Trophoblast cell (in vitro differentiated cells and primary cell): ENCODE measurements around the gene MACROD2.

Source experiments
- DNase-seq, 2 donors: peaks; one replicate each; pipeline ENCODE4 v3.0.0-alpha.2; 2016
- H2AFZ ChIP-seq: 2 replicates; pipeline ENCODE4 v1.6.1; 2013; ENCODE audit warnings: low read length, moderate library complexity, mild to moderate bottlenecking; ENCODE audit not compliant: insufficient read depth, poor library complexity
- H2AK5ac ChIP-seq: 2 replicates; pipeline ENCODE4 v1.6.1; 2013; ENCODE audit warnings: mild to moderate bottlenecking, low read length
- H2BK120ac ChIP-seq: 2 replicates; pipeline ENCODE4 v1.6.1; 2013; ENCODE audit warnings: low read length, mild to moderate bottlenecking, moderate library complexity; ENCODE audit not compliant: insufficient read depth, poor library complexity
- H2BK12ac ChIP-seq: 2 replicates; pipeline ENCODE4 v1.6.1; 2013; ENCODE audit warnings: mild to moderate bottlenecking, low read length, moderate library complexity
- H2BK5ac ChIP-seq: 2 replicates; pipeline ENCODE4 v1.6.1; 2013; ENCODE audit warnings: low read length, low read depth, moderate library complexity, mild to moderate bottlenecking; ENCODE audit not compliant: poor library complexity
- H3K14ac ChIP-seq: 2 replicates; pipeline ENCODE4 v1.6.1; 2013; ENCODE audit warnings: mild to moderate bottlenecking, low read length
- H3K18ac ChIP-seq: 2 replicates; pipeline ENCODE4 v1.6.1; 2013; ENCODE audit warnings: mild to moderate bottlenecking, low read length
- H3K23ac ChIP-seq: 2 replicates; pipeline ENCODE4 v1.6.1; 2013; ENCODE audit warnings: low read length
- H3K27ac ChIP-seq: 2 replicates; pipeline ENCODE4 v1.5.1; 2013; ENCODE audit warnings: low read depth, mild to moderate bottlenecking, inconsistent platforms, low read length, moderate library complexity
- H3K27me3 ChIP-seq: 2 replicates; pipeline ENCODE4 v1.6.1; 2013; ENCODE audit warnings: inconsistent platforms, mild to moderate bottlenecking, low read length, moderate library complexity; ENCODE audit not compliant: insufficient read depth
- H3K36me3 ChIP-seq, 2 experiments: 1 replicate in 1 of 2; 2 replicates in 1 of 2; pipeline ENCODE4 v1.6.1; 2013; ENCODE audit warnings: low read length in 2 of 2, mild to moderate bottlenecking in 2 of 2, moderate library complexity in 1 of 2; ENCODE audit not compliant: insufficient read depth in 2 of 2, control insufficient read depth in 1 of 2
- H3K4ac ChIP-seq: 2 replicates; pipeline ENCODE4 v1.6.1; 2013; ENCODE audit warnings: low read depth, mild to moderate bottlenecking, low read length, moderate library complexity
- H3K4me1 ChIP-seq, 2 experiments: 1 replicate in 1 of 2; 2 replicates in 1 of 2; pipeline ENCODE4 v1.6.1; 2013; ENCODE audit warnings: low read length in 2 of 2, mild to moderate bottlenecking in 2 of 2, moderate library complexity in 1 of 2; ENCODE audit not compliant: insufficient read depth in 2 of 2, control insufficient read depth in 1 of 2
- H3K4me2 ChIP-seq: 2 replicates; pipeline ENCODE4 v1.6.1; 2013; ENCODE audit warnings: inconsistent platforms, mild to moderate bottlenecking, low read length, moderate library complexity
- H3K4me3 ChIP-seq: 2 replicates; pipeline ENCODE4 v1.5.1; 2013; ENCODE audit warnings: mild to moderate bottlenecking, low read depth, low read length, inconsistent platforms
- H3K79me1 ChIP-seq: one replicate; pipeline ENCODE4 v1.6.1; 2013; ENCODE audit warnings: low read length
- H3K79me2 ChIP-seq: 2 replicates; pipeline ENCODE4 v1.6.1; 2013; ENCODE audit warnings: low read length, mild to moderate bottlenecking; ENCODE audit not compliant: control insufficient read depth, insufficient read depth, poor library complexity
- H3K9ac ChIP-seq: 2 replicates; pipeline ENCODE4 v1.6.1; 2013; ENCODE audit warnings: mild to moderate bottlenecking, low read length
- H3K9me3 ChIP-seq: 2 replicates; pipeline ENCODE4 v1.6.1; 2013; ENCODE audit warnings: low read depth, mild to moderate bottlenecking, control low read depth, inconsistent platforms, low read length; ENCODE audit not compliant: insufficient read depth
- H4K12ac ChIP-seq: 2 replicates; pipeline ENCODE4 v1.6.1; 2013; ENCODE audit warnings: low read depth, mild to moderate bottlenecking, low read length, moderate library complexity
- H4K8ac ChIP-seq: 2 replicates; pipeline ENCODE4 v1.6.1; 2013; ENCODE audit warnings: low read depth, mild to moderate bottlenecking, low read length, moderate library complexity
- H4K91ac ChIP-seq: one replicate; pipeline ENCODE4 v1.6.1; 2013; ENCODE audit warnings: low read depth, mild to moderate bottlenecking, low read length, moderate library complexity
- WGBS: extraction: QIAGEN DNeasy Blood & Tissue Kit; methylation state at CpG from one replicate; pipeline ENCODE4 v1.1.7; 2013; ENCODE audit warnings: missing lambda C conversion rate; ENCODE audit not compliant: insufficient read length, insufficient coverage; ENCODE audit errors: extremely low coverage; 5-methylcytosine and 5-hydroxymethylcytosine counted together

The MACROD2 gene

DNA sequence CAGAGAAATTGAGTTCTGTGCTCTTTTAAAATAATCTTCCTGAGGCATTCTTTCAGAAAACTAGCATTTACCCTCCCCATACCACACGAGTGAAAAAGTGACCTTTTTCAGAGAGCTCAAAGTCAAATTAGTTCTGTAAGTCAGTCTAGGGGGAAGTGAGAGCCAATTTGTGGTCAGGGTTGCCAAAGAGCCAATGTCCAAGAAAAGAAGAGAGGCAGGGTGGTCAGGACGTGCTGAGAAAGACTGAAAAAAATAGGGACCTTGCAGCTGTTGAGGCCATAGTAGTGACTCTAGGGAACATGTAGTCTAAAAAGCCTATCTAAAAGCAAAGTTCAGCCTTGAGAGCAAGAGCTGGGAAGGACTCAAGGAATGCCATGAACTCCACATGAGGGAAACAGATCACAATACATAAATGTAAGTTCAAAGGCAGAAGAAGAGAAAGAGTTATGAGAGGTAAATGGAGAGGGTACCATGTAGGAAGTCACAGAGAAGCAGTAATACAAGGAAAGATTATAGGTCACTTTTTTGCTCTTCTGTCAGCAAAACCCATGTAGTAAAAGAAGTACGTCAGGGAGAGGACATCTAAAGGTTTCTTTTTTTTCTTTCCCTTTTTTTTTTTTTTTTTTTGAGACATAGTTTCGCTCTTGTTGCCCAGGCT lies 907.2 kb downstream of the MACROD2 start:
- no CpG with 5 or more reads among the region's 4 CpGs for WGBS
- no peak overlapping the region for H4K8ac ChIP-seq
- no peak for DNase-seq
- H3K14ac ChIP-seq = no peak overlapping the region
- no peaks in the 10 kb centered on the region for H3K36me3 ChIP-seq
- peaks cover 0 to 3% of the 10 kb centered on the region in 2 experiments for H3K4me1 ChIP-seq
- H2BK5ac ChIP-seq = no peak overlapping the region
- no peak overlapping the region for H3K4me3 ChIP-seq
- H2BK12ac ChIP-seq = no peak overlapping the region
- no peaks in the 10 kb centered on the region for H3K9me3 ChIP-seq
- no peak overlapping the region for H3K27ac ChIP-seq
- no peak overlapping the region for H3K9ac ChIP-seq
- no peak overlapping the region for H4K91ac ChIP-seq
- H3K18ac ChIP-seq = no peak overlapping the region
- no peak overlapping the region for H2BK120ac ChIP-seq
- H4K12ac ChIP-seq = no peak overlapping the region
- no peak overlapping the region for H2AFZ ChIP-seq
- H3K4ac ChIP-seq = no peak overlapping the region
- H3K79me2 ChIP-seq = no peaks in the 10 kb centered on the region
- no peaks in the 10 kb centered on the region for H3K27me3 ChIP-seq
- no peak overlapping the region for H2AK5ac ChIP-seq
- no peak overlapping the region for H3K23ac ChIP-seq
- no peak overlapping the region for H3K4me2 ChIP-seq
- H3K79me1 ChIP-seq = no peaks in the 10 kb centered on the region

GRCh38 chr20:14906908-14907434 lies 911.7 kb downstream of the MACROD2 start:
- Histone ChIP-seq H3K27ac (no peak overlapping the region), H3K36me3 (no peaks in the 10 kb centered on the region), H4K91ac (no peak overlapping the region), H2BK12ac (no peak overlapping the region), H3K4me1 (no peaks in the 10 kb centered on the region), H3K9me3 (no peaks in the 10 kb centered on the region), H3K79me2 (no peaks in the 10 kb centered on the region), H3K14ac (no peak overlapping the region), H3K27me3 (no peaks in the 10 kb centered on the region), H2AFZ (no peak overlapping the region), H3K23ac (no peak overlapping the region), H2BK5ac (no peak overlapping the region), H3K4me2 (no peak overlapping the region), H3K79me1 (no peaks in the 10 kb centered on the region), H3K4ac (no peak overlapping the region), H3K9ac (no peak overlapping the region), H4K8ac (no peak overlapping the region), H3K4me3 (no peak overlapping the region), H2BK120ac (no peak overlapping the region), H2AK5ac (no peak overlapping the region), H4K12ac (no peak overlapping the region), H3K18ac (no peak overlapping the region)
- WGBS = no CpG with 5 or more reads among the region's 2 CpGs
- DNase-seq = no peak

DNA sequence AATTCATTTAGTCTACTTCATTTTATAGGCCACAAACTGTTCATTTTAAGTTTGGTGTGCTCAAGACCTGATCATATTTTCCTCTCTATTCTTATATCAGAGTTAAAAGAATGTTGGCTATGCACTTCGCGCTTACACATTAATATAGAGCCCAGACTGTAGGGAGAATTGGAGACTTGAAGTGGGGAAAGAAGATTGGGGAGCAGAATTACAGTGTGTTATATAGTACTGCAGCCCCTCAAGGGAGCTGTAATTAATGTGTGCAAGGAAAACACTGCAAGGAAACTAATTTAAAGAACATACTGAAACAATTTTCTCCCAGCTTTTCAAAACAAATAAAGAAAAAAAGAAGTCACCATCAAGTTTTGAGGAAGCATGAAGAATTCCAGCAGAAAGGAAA lies 914.8 kb downstream of the MACROD2 start:
- WGBS = no CpG with 5 or more reads among the region's 2 CpGs
- Histone ChIP-seq H3K4me1 (no peaks in the 10 kb centered on the region), H3K27ac (no peak overlapping the region), H2BK120ac (no peak overlapping the region), H3K27me3 (no peaks in the 10 kb centered on the region), H3K18ac (no peak overlapping the region), H4K12ac (no peak overlapping the region), H3K23ac (no peak overlapping the region), H2BK12ac (no peak overlapping the region), H3K4ac (no peak overlapping the region), H4K91ac (no peak overlapping the region), H2AK5ac (no peak overlapping the region), H3K9me3 (no peaks in the 10 kb centered on the region), H3K79me2 (no peaks in the 10 kb centered on the region), H3K4me3 (no peak overlapping the region), H2BK5ac (no peak overlapping the region), H3K79me1 (no peaks in the 10 kb centered on the region), H2AFZ (no peak overlapping the region), H4K8ac (no peak overlapping the region), H3K36me3 (no peaks in the 10 kb centered on the region), H3K4me2 (no peak overlapping the region), H3K14ac (no peak overlapping the region), H3K9ac (no peak overlapping the region)
- DNase-seq = no peak

GRCh38 chr20:14913896-14914620 lies 918.7 kb downstream of the MACROD2 start:
- no CpG with 5 or more reads among the region's 6 CpGs for WGBS
- Histone ChIP-seq H2BK120ac (no peak overlapping the region), H2AFZ (no peak overlapping the region), H3K79me2 (no peaks in the 10 kb centered on the region), H4K12ac (no peak overlapping the region), H2BK12ac (no peak overlapping the region), H3K18ac (no peak overlapping the region), H3K36me3 (no peaks in the 10 kb centered on the region), H3K9me3 (no peaks in the 10 kb centered on the region), H3K27me3 (no peaks in the 10 kb centered on the region), H3K4me1 (peaks cover 2 to 7% of the 10 kb centered on the region in 2 experiments), H2AK5ac (no peak overlapping the region), H3K14ac (no peak overlapping the region), H4K91ac (no peak overlapping the region), H3K4me3 (no peak overlapping the region), H3K27ac (peak overlapping the region; percentile 36), H3K4ac (no peak overlapping the region), H3K4me2 (no peak overlapping the region), H3K23ac (no peak overlapping the region), H4K8ac (no peak overlapping the region), H3K79me1 (peaks cover 3% of the 10 kb centered on the region), H2BK5ac (no peak overlapping the region), H3K9ac (no peak overlapping the region)
- no peak for DNase-seq
